Activated CD8-positive, alpha-beta memory T cell treated with anti-CD3 and anti-CD28 coated beads for 4 hours (primary cell): ENCODE data around the gene ODC1.

Experiments used
- DNase-seq, 2 donors: peaks; one replicate each; pipeline ENCODE4 v3.0.0-alpha.2; 2020; ENCODE audit warnings: low read depth in 2 of 2

Gene ODC1

GRCh38 chr2:10415048-10415447 is 33.1 kb downstream of the ODC1 start:
- no peak for DNase-seq

GRCh38 chr2:10414591-10414990 is 33.5 kb downstream of the ODC1 start:
- DNase-seq: no peak

GRCh38 chr2:10413991-10414451 is 34.1 kb downstream of the ODC1 start:
- no peak for DNase-seq

- no peak for DNase-seq
These were observed 34.6 kb downstream of the ODC1 start for GRCh38 chr2:10413503-10413902.

GRCh38 chr2:10412380-10412779 is 35.7 kb downstream of the ODC1 start:
- DNase-seq: no peak

- no peak for DNase-seq
These were observed 36.6 kb downstream of the ODC1 start for GRCh38 chr2:10411557-10411956.

- no peak for DNase-seq
These were observed 37.2 kb downstream of the ODC1 start for GRCh38 chr2:10410823-10411437.

GRCh38 chr2:10410001-10410822 is 37.9 kb downstream of the ODC1 start:
- DNase-seq: no peak

- peak; percentile 62 for DNase-seq
These were observed 39.2 kb downstream of the ODC1 start for GRCh38 chr2:10408649-10409579.

GRCh38 chr2:10407841-10408648 is 40.1 kb downstream of the ODC1 start:
- peak; percentile 21 to 50 for DNase-seq

GRCh38 chr2:10407432-10407831 is 40.7 kb downstream of the ODC1 start:
- DNase-seq: no peak

GRCh38 chr2:10406491-10407188 is 41.5 kb downstream of the ODC1 start:
- DNase-seq: no peak

GRCh38 chr2:10406016-10406415 is 42.1 kb downstream of the ODC1 start:
- no peak for DNase-seq

- no peak for DNase-seq
These were observed 42.7 kb downstream of the ODC1 start for GRCh38 chr2:10405448-10405847.

- no peak for DNase-seq
These were observed 43.6 kb downstream of the ODC1 start for GRCh38 chr2:10404324-10405143.

GRCh38 chr2:10402653-10403215 is 45.4 kb downstream of the ODC1 start:
- DNase-seq: no peak

GRCh38 chr2:10402062-10402585 is 46.0 kb downstream of the ODC1 start:
- no peak for DNase-seq

- DNase-seq: no peak
These were observed 46.9 kb downstream of the ODC1 start for GRCh38 chr2:10400978-10401951.
